Measurements from ENCODE around the gene PSMG1.

Gene PSMG1

GRCh38 chr21:39198800-39199199 lies 15.5 kb upstream of the PSMG1 start:
- H3K4me3 ChIP-seq (ENCODE audit: low read depth, low read length) = no peak overlapping the region
- no peak for TF ChIP-seq CTCF (conservative IDR thresholded peaks at IDR 0.05; ENCODE audit: low read depth, low read length)
- peak; percentile 13 for DNase-seq (ENCODE audit: low read depth)

GRCh38 chr21:39197448-39198233 lies 14.4 kb upstream of the PSMG1 start:
- no peak for DNase-seq (ENCODE audit: low read depth)

GRCh38 chr21:39196838-39197237 lies 13.6 kb upstream of the PSMG1 start:
- no peak for DNase-seq (ENCODE audit: low read depth)
- H3K4me3 ChIP-seq (ENCODE audit: low read depth, low read length) = no peak overlapping the region
- TF ChIP-seq CTCF (conservative IDR thresholded peaks at IDR 0.05; ENCODE audit: low read depth, low read length) = no peak

More at GRCh38 chr21:39197448-39198233, 14.4 kb upstream of the PSMG1 start:
- TF ChIP-seq CTCF (conservative IDR thresholded peaks at IDR 0.05; ENCODE audit: low read depth, low read length) = no peak
- H3K4me3 ChIP-seq (ENCODE audit: low read depth, low read length) = no peak overlapping the region

GRCh38 chr21:39196310-39196709 lies 13.1 kb upstream of the PSMG1 start:
- no peak for DNase-seq (ENCODE audit: low read depth)
- H3K4me3 ChIP-seq (ENCODE audit: low read depth, low read length) = no peak overlapping the region
- no peak for TF ChIP-seq CTCF (conservative IDR thresholded peaks at IDR 0.05; ENCODE audit: low read depth, low read length)

GRCh38 chr21:39193380-39193779 lies 10.1 kb upstream of the PSMG1 start:
- TF ChIP-seq CTCF (conservative IDR thresholded peaks at IDR 0.05; ENCODE audit: low read depth, low read length) = no peak
- H3K4me3 ChIP-seq (ENCODE audit: low read depth, low read length) = no peak overlapping the region
- DNase-seq (ENCODE audit: low read depth) = no peak

- TF ChIP-seq CTCF (conservative IDR thresholded peaks at IDR 0.05; ENCODE audit: low read depth, low read length) = no peak
- peak; percentile 49 for DNase-seq (ENCODE audit: low read depth)
- no peak overlapping the region for H3K4me3 ChIP-seq (ENCODE audit: low read depth, low read length)
These were observed 6.8 kb upstream of the PSMG1 start for GRCh38 chr21:39189857-39190604.

All from choroid plexus epithelial cell (primary cell).